ENCODE results near the gene ATG4B. TPM values are rescaled to one million over a fixed set of nuclear protein-coding genes. Genes with fewer than 3 reads are reported as not detected.

ATG4B gene
- total and polyA plus RNA-seq, 2 of the 4 experiments (the other 2 are of a cell fraction): 113 to 146 TPM

GRCh38 chr2:241616168-241617125, 21.0 kb upstream of the ATG4B start:
- Histone ChIP-seq H3K4me1 (ENCODE audit: control insufficient read depth, insufficient read depth, low read length) (peaks cover 8% of the 10 kb centered on the region), H3K18ac (ENCODE audit: low read depth, low read length) (no peak overlapping the region), H4K20me1 (ENCODE audit: insufficient read depth, low read length) (peaks cover 55% of the 10 kb centered on the region), H2BK5ac (ENCODE audit: low read depth, low read length, poor library complexity, severe bottlenecking) (no peak overlapping the region), H3K27ac (ENCODE audit: insufficient read depth, low read length) (no peak overlapping the region), H3K9me1 (ENCODE audit: insufficient read depth, low read length) (peaks cover 19% of the 10 kb centered on the region), H4K5ac (ENCODE audit: low read depth, low read length) (no peak overlapping the region), H2BK20ac (ENCODE audit: low read depth, low read length) (no peak overlapping the region), H4K8ac (ENCODE audit: low read depth in 2 of 2, low read length in 2 of 2) (no peak overlapping the region), H3K27me3 (ENCODE audit: control insufficient read depth, insufficient read depth, low read length) (no peaks in the 10 kb centered on the region), H3K4me2 (ENCODE audit: low read depth, low read length) (no peak overlapping the region), H3K79me1 (ENCODE audit: low read depth in 1 of 2, low read length in 2 of 2) (peaks cover 41 to 81% of the 10 kb centered on the region in 2 experiments), H2BK15ac (ENCODE audit: low read depth, low read length) (no peak overlapping the region), H3K4me3 (ENCODE audit: insufficient read depth, low read depth, low read length) (no peak overlapping the region), H4K91ac (ENCODE audit: insufficient read depth, low read depth, low read length) (no peak overlapping the region), H2AK9ac (replicated peaks; ENCODE audit: low read depth, low read length, poor library complexity) (no peak overlapping the region), H3K4ac (ENCODE audit: low read depth, low read length) (no peak overlapping the region), H2BK120ac (ENCODE audit: low read depth, low read length) (no peak overlapping the region), H3K9ac (ENCODE audit: low read depth, low read length) (no peak overlapping the region), H2AK5ac (ENCODE audit: low read depth, low read length) (no peak overlapping the region), H3K14ac (replicated peaks; ENCODE audit: low read depth, low read length) (no peak overlapping the region), H2AFZ (replicated peaks; ENCODE audit: low read length, poor library complexity) (no peak overlapping the region), H3K23ac (ENCODE audit: low read depth, low read length) (no peak overlapping the region), H3K9me3 (ENCODE audit: control insufficient read depth, insufficient read depth, low read length) (no peaks in the 10 kb centered on the region), H3K56ac (ENCODE audit: extremely low read depth, insufficient read depth, low read length) (no peak overlapping the region), H3K36me3 (ENCODE audit: control insufficient read depth, insufficient read depth, low read length) (peaks cover 11% of the 10 kb centered on the region)
- CTCF ChIA-PET: no interaction called here
- in situ Hi-C loops (cut with MboI; ENCODE audit: low sequenced_read_pairs): no loop called here
- BruUV-seq (replicated peaks): no TSS peak
- POLR2A ChIA-PET (ENCODE audit: unreplicated experiment): no interaction called here
- dilution Hi-C loops (cut with HindIII; ENCODE audit: low sequenced_read_pairs, unreplicated experiment): no loop called here
- WGBS, 2 experiments (ENCODE audit: extremely low coverage in 2 of 2, insufficient read length in 1 of 2): 95% methylated on average over 3 of the region's 30 CpGs; no CpG with 5 or more reads in 1 of the 2 experiments
- intact Hi-C loops (cut with micrococcal nuclease): no loop called here
- DNase-seq (no peak), ATAC-seq (ENCODE audit: low read depth) (no peak)
- TF ChIP-seq MXI1 (IDR thresholded peaks at IDR 0.05; ENCODE audit: borderline replicate concordance, low read depth, low read length) (no peak), SMC3 (IDR thresholded peaks at IDR 0.05; ENCODE audit: low read depth, low read length) (no peak), MAZ (IDR thresholded peaks at IDR 0.05; ENCODE audit: borderline replicate concordance, low read depth, low read length) (no peak), RFX5 (IDR thresholded peaks at IDR 0.05; ENCODE audit: low read depth, low read length) (no peak), RCOR1 (IDR thresholded peaks at IDR 0.05; ENCODE audit: insufficient replicate concordance, low read length) (no peak), CEBPB (IDR thresholded peaks at IDR 0.05; ENCODE audit: low read depth, low read length) (no peak), ELK1 (IDR thresholded peaks at IDR 0.05; ENCODE audit: borderline replicate concordance, low read depth, low read length) (no peak), MAFK (IDR thresholded peaks at IDR 0.05; ENCODE audit: low read depth, low read length) (no peak), POLR2A (IDR thresholded peaks at IDR 0.05; ENCODE audit: low read depth, low read length) (no peak), CHD1 (IDR thresholded peaks at IDR 0.05; ENCODE audit: low read depth, low read length) (no peak), BHLHE40 (IDR thresholded peaks at IDR 0.05; ENCODE audit: low read depth, low read length) (no peak), FOS (IDR thresholded peaks at IDR 0.05; ENCODE audit: low read depth, low read length) (no peak), NFE2L2 (IDR thresholded peaks at IDR 0.05; ENCODE audit: low read depth, low read length) (no peak), CTCF (conservative IDR thresholded peaks at IDR 0.05; ENCODE audit: low read depth, low read length) (no peak), USF2 (IDR thresholded peaks at IDR 0.05; ENCODE audit: low read depth, low read length) (no peak)
